ENCODE results near the gene SURF6.
"Not testable (repeated sequence)": the region's sequence is repeated elsewhere in the genome, so short reads cannot be mapped to it uniquely, and the experiment has no call there.

The SURF6 gene

GRCh38 chr9:133294257-133294656 is 41.7 kb downstream of the SURF6 start:
- TF ChIP-seq CTCF (IDR thresholded peaks at IDR 0.05; ENCODE audit: extremely low read depth, missing control alignments) = no peak
- no peak for DNase-seq (ENCODE audit: low spot score)

GRCh38 chr9:133290751-133291302 is 45.2 kb downstream of the SURF6 start:
- DNase-seq (ENCODE audit: low spot score) = no peak
- TF ChIP-seq CTCF (IDR thresholded peaks at IDR 0.05; ENCODE audit: extremely low read depth, missing control alignments) = no peak

- no peak for TF ChIP-seq CTCF (IDR thresholded peaks at IDR 0.05; ENCODE audit: extremely low read depth, missing control alignments)
- no peak for DNase-seq (ENCODE audit: low spot score)
Measured at GRCh38 chr9:133286523-133286922, 49.5 kb downstream of the SURF6 start.

GRCh38 chr9:133285252-133285775 is 50.7 kb downstream of the SURF6 start:
- no peak for DNase-seq (ENCODE audit: low spot score)
- TF ChIP-seq CTCF (IDR thresholded peaks at IDR 0.05; ENCODE audit: extremely low read depth, missing control alignments) = no peak

- no peak for TF ChIP-seq CTCF (IDR thresholded peaks at IDR 0.05; ENCODE audit: extremely low read depth, missing control alignments)
Measured at GRCh38 chr9:133284362-133284761, 51.6 kb downstream of the SURF6 start.

GRCh38 chr9:133283255-133284032 is 52.5 kb downstream of the SURF6 start:
- not testable (repeated sequence) for DNase-seq (ENCODE audit: low spot score)

More at GRCh38 chr9:133284362-133284761, 51.6 kb downstream of the SURF6 start:
- no peak for DNase-seq (ENCODE audit: low spot score)

- no peak for DNase-seq (ENCODE audit: low spot score)
- TF ChIP-seq CTCF (IDR thresholded peaks at IDR 0.05; ENCODE audit: extremely low read depth, missing control alignments) = no peak
Measured at GRCh38 chr9:133282464-133283238, 53.3 kb downstream of the SURF6 start.
